DND-41 (cell line): ENCODE data around the gene ADAMTS8.

Experiments used
- ATAC-seq: fragments of 200-7000 bp; cut with Tn5 transposase; 3 replicates; pipeline ENCODE4 v1.9.1; 2021; ENCODE audit warnings: low read depth; ENCODE audit not compliant: insufficient read depth
- DNase-seq: peaks from one replicate; pipeline ENCODE4 v3.0.0-alpha.2; 2020
- H2AFZ ChIP-seq: 2 replicates; pipeline ENCODE4 v1.6.0; 2012; ENCODE audit warnings: low read depth, low read length
- H3K27ac ChIP-seq: 2 replicates; pipeline ENCODE4 v1.5.1; 2012; ENCODE audit warnings: low read length, inconsistent platforms
- H3K27me3 ChIP-seq: fragments of 200-600 bp; sonication (generic); 2 replicates; pipeline ENCODE4 v1.6.0; 2012; ENCODE audit warnings: low read length, mild to moderate bottlenecking, inconsistent platforms; ENCODE audit not compliant: insufficient read depth, poor library complexity
- H3K36me3 ChIP-seq: 2 replicates; pipeline ENCODE4 v1.5.1; 2012; ENCODE audit warnings: low read length, inconsistent platforms; ENCODE audit not compliant: insufficient read depth
- H3K4me1 ChIP-seq: 2 replicates; pipeline ENCODE4 v1.5.1; 2012; ENCODE audit warnings: mild to moderate bottlenecking, low read length; ENCODE audit not compliant: insufficient read depth
- H3K4me2 ChIP-seq: 2 replicates; pipeline ENCODE4 v1.6.0; 2012; ENCODE audit warnings: mild to moderate bottlenecking, moderate library complexity, low read length, inconsistent platforms; ENCODE audit not compliant: insufficient read depth
- H3K4me3 ChIP-seq, 2 experiments: fragments of 200-600 bp in 1 of 2; shearing (Covaris generic) in 1 of 2; 2 replicates each; pipeline ENCODE4 v1.5.1; 2012 to 2016; ENCODE audit warnings: inconsistent platforms in 2 of 2, low read length in 2 of 2, mild to moderate bottlenecking in 2 of 2, low read depth in 1 of 2, moderate library complexity in 1 of 2
- H3K79me2 ChIP-seq: 2 replicates; pipeline ENCODE4 v1.6.0; 2012; ENCODE audit warnings: low read length, inconsistent platforms; ENCODE audit not compliant: insufficient read depth
- H3K9ac ChIP-seq: 2 replicates; pipeline ENCODE4 v1.6.0; 2012; ENCODE audit warnings: low read depth, mild to moderate bottlenecking, inconsistent platforms, low read length, moderate library complexity
- H3K9me3 ChIP-seq: 2 replicates; pipeline ENCODE4 v1.5.1; 2012; ENCODE audit warnings: low read length, moderate library complexity, mild to moderate bottlenecking, inconsistent platforms; ENCODE audit not compliant: insufficient read depth, severe bottlenecking
- H4K20me1 ChIP-seq: 2 replicates; pipeline ENCODE4 v1.6.0; 2012; ENCODE audit warnings: low read length; ENCODE audit not compliant: insufficient read depth
- CTCF ChIP-seq: IDR thresholded peaks from 2 replicates; pipeline ENCODE4 v1.5.1; 2012; ENCODE audit warnings: borderline replicate concordance, low read length, moderate library complexity, mild to moderate bottlenecking; ENCODE audit not compliant: poor library complexity, severe bottlenecking; ENCODE audit errors: extremely low read depth
- EZH2 ChIP-seq: IDR thresholded peaks from 3 replicates; pipeline ENCODE4 v1.6.1; 2012; ENCODE audit warnings: borderline replicate concordance, low read depth, mild to moderate bottlenecking, moderate library complexity, low read length, inconsistent platforms; ENCODE audit not compliant: severe bottlenecking

The ADAMTS8 gene

GRCh38 chr11:130358398-130358797, 70.0 kb downstream of the ADAMTS8 start:
- H3K27me3 ChIP-seq = no peaks in the 10 kb centered on the region
- H3K27ac ChIP-seq = no peak overlapping the region
- H4K20me1 ChIP-seq = no peaks in the 10 kb centered on the region
- H2AFZ ChIP-seq = no peak overlapping the region
- DNase-seq (no peak), ATAC-seq (no peak)
- H3K4me2 ChIP-seq = no peak overlapping the region
- no peak overlapping the region for H3K9ac ChIP-seq
- H3K4me3 ChIP-seq = no peak overlapping the region
- no peaks in the 10 kb centered on the region for H3K79me2 ChIP-seq
- H3K36me3 ChIP-seq = no peaks in the 10 kb centered on the region
- peaks cover 11% of the 10 kb centered on the region for H3K9me3 ChIP-seq
- TF ChIP-seq CTCF (no peak), EZH2 (no peak)
- H3K4me1 ChIP-seq = no peaks in the 10 kb centered on the region
